NCI-H1694 treated with DMSO at 0.1 percent for 48 hours (cell line): ENCODE measurements around the gene PHF8.

Experiments used
- DNase-seq: peaks from one replicate; lab custom pipeline; 2025; lab: John Stamatoyannopoulos, UW

The PHF8 gene

DNA sequence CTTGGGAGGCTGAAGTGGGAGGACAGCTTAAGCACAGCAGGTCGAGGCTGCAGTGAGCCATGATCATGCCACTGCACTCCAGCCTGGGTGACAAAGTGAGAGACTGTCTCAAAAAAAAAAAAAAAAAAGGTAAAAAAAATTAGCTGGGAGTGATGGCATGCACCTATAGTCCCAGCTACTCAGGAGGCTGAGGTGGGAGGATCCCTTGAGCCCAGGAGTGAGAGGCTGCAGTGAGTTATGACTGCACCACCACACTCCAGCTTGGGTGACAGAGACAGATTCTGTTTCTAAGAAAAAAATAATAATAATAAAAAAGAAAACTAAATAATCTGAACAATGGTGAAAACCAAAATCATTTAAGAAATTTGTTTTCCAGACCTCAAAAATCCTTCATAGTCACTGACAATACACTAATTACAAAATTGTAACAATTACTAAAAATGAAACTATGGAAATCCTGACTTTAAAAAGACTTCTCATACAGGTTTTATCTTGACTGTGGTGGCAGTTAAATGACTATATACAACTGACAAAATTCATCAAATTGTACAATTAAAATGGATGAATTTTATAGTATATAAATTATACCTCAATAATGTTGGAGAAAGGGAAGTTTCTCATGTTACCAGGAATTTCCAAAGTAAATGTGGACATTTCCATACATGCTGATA lies 31.3 kb downstream of the PHF8 start:
- DNase-seq = no peak

DNA sequence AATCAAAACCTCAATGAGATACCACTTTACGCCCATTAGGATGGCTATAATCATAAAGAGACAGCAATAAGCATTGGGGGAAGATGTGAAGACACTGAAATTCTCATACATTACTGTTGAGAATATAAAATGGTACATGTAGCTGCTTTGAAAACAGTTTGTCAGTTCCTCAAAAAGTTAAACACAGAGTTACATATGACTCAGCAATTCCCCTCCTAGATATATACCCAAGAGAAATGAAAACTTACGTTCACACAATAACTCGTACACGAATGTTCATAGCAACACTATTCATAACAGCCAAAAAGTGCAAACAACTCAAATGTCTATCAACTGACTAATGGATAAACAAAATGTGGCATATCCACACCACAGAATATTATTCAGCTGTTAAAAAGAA lies 36.6 kb downstream of the PHF8 start:
- DNase-seq = no peak

DNA sequence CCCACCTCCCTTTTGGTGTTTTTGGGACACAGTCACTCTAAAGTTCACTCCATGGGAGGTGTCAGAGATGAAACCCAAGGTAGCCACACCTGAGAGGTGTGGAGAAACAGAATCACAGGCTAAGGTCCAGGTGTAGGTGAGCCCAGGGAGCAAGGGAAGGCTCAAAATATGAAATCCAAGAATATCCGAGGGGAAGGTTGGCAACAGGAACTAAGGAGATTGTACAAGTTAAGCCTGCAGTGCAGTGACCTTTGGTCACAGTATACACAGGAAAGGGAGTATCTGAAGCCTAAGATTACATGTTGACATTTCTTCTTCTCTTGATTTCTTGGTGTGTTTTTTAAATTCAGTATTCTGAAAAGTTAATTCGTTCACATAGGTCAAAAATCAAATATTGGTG lies 46.5 kb downstream of the PHF8 start:
- DNase-seq = no peak

DNA sequence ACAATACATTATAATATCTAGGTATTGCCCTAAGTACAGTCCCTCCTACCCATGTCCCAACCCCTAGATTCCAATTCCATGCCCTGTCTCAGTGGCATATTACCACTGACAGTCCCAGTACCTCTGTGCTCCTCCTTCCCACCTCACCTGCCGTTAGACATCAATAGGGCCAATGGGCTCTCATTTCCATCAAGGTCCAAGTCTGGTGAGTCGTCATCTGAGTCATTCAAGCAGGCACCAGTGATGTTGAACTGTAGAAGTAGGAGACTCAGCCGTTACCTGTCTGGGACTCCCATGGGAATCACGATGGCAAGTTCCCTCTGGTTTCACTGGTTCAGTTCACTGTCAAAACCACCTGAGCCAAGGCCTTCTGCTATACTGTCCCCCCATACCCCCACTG lies 51.7 kb downstream of the PHF8 start:
- DNase-seq = no peak

DNA sequence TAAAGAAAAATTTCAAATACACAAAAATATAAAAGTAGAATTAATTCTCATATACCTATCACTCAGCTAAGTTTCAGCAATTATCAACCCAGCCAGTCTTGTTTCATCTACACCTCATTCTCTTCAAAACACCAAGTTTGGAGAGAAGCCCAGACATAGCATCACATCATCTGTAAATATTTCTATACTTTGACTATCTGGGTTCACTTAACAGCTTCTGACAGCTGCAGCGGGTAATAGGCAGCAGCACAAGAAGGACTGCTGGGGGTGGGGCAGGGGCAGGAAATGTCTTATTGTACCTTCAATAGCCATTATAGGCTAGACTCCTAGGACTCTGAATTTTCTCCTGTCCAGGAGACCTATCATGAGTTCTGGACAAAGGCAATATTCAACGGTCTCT lies 54.1 kb downstream of the PHF8 start:
- no peak for DNase-seq

DNA sequence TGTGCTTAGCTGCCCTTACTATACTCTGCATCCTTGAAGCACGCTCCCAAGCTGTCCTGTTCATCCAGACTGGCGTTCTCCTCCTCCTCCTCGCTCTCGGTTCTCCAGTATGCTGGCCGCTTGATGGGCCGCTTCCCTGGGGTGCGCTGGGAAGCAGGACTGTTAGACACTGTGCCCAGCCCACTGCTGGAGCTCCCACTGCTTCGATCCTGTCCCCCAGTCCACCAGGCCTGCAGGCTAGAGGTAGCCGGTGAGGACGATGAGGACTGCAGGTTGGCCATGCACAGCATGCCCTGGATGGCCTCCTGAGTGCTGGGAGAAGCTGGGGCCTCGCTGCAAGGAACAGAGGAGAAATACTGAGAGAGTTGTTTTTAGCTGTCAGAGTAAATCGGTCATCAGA lies 59.4 kb downstream of the PHF8 start:
- no peak for DNase-seq

DNA sequence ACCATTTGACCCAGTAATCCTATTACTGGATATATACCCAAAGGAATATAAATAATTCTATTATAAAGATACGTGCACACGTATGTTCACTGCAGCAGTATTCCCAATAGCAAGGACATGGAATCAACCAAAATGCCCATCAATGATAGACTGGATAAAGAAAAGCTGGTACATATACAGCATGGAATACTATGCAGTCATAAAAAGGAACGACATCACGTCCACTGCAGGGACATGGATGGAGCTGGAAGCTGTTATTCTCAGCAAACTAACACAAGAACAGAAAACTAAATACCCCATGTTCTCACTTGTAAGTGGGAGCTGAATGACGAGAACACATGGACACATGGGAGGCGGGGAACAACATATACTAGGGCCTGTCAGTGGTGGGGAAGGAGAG lies 69.7 kb downstream of the PHF8 start:
- no peak for DNase-seq

DNA sequence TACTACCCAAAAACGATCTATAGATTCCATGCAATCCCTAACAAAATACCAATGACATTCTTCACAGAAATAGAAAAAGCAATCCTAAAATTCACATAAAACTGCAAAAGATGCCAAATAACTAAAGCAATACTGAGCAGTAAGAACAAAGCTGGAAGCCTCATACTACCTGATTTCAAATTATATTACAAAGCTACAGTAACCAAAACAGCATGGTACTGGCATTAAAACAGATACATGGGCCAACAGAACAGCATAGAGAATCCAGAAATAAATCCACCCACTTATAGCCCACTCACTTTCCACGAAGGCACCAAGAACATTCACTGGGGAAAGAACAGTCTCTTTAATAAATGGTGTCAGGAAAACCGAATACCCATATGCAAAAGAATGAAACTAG lies 74.7 kb downstream of the PHF8 start:
- no peak for DNase-seq

DNA sequence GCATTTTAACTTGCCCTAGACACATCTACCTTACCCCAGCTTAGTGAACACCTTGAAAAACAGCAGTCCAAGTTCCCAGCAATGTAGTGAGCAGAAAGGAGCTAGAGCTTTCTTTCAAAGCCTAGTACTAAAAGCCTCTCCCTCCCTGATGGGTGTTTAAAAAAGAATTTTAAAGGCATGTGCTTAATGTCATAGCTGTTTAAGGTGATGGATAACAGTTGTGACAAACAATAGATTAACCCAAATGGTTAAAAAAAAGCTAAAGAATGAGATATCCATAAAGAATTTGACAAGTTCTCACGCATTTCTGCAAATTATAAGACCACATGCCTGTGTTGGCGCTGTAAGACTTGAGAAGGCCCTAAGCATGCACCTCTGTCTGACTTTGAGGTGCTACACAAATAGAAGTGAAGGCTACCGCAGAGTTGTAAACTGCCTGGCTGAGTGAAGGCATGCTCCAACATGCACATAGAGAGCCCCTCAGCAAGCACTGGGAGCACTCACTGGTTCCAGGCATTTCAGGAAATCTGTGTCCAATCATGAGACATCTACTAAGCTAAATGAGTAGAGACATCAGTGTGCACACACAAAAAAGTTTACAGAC lies 94.0 kb downstream of the PHF8 start:
- no peak for DNase-seq

DNA sequence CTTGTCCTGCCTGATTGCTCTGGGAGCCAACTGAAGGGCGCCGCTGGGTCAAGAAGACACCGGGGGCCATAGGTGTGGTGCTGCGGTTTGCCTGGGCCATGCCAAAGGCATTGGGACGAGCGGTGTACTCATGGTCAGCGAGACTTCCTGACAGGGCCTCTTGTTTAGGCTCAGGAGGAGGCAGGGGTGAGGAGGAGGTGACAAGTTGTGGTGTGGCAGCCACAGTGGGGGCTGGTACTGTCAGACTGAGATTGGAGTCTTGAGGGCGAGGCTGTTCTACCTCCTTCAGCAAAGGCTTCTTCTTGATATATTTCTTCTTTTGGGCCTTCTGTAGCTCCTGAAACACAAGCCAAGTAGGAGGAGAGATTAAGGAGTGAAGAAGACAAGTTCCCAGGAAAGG lies 104.1 kb downstream of the PHF8 start:
- DNase-seq = no peak

DNA sequence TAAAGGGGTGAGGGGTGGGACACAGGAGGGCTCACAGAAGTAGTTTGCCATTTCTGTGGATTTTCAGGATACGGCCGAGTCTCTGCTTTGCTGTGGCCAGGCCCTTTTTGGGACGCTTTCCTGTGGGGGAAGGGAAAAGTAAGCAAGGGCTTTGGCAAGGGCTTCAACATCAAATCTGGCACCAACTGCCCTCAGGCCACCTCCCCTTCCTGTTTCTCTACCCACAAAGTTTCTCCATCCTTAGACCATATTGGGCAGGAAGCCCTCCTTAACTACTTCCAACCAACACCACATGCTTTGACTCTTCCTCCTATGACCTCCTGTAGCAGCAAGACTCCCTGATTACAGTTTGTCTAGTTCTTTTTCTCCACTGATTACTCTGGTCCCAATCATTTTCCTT lies 105.1 kb downstream of the PHF8 start:
- DNase-seq = no peak

DNA sequence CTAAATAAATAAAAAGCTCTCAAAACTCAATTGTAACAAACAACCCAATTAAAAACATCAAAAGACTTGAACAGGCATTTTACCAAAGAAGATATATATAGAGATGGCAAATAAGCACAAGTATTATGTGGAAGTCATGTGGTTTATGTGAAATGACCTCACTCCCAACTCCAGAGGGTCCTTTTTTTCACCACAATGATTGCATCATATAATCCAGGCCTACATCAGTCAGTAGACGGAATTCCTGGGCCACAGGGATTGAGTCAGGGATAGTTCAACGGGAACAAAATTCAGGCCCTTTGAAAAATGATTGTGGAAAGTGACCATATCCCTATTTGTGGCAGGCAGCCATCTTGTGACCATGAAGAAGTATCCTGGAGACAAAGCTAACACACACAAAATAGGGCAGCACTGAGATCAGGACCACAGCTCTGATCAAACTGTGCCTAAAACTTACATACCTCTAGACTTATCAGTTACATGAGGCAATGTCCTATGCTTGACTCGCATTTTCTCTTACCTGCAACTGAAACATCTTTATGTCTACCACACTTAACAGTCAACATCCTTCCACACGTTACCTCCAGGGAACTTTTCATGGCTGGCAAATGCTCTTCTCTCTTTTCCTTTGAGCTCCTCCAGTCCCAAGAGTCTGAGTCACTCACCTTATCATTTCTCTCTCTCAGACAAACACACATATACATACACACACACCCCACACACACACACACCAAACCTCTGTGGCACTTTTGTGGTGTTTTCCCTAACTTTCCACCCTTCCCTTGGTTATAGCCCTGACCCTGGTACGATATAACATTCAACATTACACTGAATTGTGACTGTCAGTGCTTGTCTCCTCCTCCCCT lies 113.5 kb downstream of the PHF8 start:
- DNase-seq = no peak

DNA sequence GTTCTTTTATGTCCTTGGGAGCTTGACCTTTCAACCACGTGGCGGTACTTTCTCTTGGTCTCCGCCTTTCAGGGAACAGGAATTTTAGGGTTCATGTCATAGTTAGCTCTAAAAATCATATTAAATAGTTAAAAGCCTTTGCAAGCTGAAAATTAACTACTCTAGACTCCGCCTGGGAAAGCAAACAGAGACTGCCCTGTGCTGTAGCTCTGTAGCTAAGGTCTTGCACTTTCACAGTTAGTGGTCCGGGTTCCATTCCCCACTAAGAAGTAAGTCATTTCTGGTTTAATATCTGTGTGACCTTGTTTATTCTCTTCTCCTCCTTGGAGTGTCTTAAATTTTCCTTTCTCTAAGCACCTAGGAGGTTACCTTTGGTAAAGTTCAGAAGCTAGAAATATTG lies 118.2 kb downstream of the PHF8 start:
- DNase-seq = no peak

DNA sequence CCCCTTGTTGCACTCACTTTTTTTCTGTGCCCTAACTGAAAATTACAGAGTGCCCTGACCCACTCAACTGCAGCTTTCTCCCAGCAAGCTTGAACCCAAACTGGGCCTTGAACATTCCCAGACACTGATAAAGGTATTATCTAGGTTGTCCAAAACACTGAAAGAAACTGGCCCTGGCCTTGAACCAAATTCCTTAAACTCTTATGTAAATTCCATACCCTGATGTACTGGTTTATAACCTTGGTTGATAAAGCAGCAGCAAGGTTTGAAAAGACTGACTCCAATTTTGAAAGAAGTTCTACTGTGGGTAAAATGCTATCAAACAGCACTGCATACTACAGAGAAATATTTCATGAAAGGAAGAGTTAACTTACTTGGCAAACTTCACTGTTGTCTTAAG lies 125.6 kb downstream of the PHF8 start:
- DNase-seq = no peak

DNA sequence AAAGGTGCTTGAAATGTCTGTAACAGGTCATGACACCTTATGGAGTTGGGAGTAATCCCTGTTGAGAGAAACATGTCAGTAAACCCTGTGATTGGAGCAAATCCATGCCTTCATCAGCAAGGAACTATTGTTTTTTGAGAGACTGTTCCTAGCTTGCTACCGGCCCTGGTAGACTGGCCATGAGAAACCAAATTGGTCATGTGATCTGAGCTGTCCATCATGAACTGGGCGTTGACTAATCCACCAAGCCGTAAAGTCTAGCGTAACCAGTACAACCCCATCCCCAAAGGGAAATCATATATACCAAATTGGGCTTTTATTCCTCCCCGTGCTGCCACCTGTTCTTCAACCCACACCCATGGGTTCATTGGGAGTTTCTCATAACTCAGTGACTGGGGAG lies 143.7 kb downstream of the PHF8 start:
- DNase-seq = no peak

DNA sequence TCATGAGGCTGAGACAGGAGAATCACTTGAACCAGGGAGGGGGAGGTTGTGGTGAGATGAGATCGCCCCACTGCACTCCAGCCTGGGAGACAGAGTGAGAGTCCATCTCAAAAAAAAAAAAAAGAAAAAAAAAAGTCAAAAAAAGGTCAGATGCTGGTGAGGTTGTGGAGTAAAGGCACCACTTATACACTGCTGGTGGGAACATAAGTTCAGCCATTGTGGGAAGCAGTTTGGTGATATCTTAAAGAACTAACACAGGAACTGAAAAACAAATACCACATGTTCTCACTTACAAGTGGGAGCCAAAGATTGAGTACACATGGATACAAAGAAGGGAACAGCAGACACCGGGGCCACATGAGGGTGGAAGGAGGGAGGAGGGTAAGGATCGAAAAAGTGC lies 149.0 kb downstream of the PHF8 start:
- DNase-seq = no peak
